Panc1 (cell line): Measurements from ENCODE around the gene TIMM17B. TPM values are rescaled to one million over a fixed set of nuclear protein-coding genes. Genes with fewer than 3 reads are reported as not detected.

ENCODE experiments used
- ATAC-seq: fragments of 200-7000 bp; cut with Tn5 transposase; 2 replicates; pipeline ENCODE4 v1.9.1; 2020; ENCODE audit warnings: mild to moderate bottlenecking, moderate library complexity
- BruUV-seq: library from RNA; stranded (reverse); fragments of 400-500 nt; replicated peaks from 2 replicates; lab custom pipeline; 2021; lab: Mats Ljungman, UMichigan
- CTCF ChIA-PET: fragments of 300-600 bp; sonication (Branson Sonifier 250); formaldehyde crosslinking; loops from one replicate; lab custom pipeline; 2022; ENCODE audit warnings: antibody characterized with exemption; lab: Charles Lee
- POLR2A ChIA-PET: fragments of 300-600 bp; sonication (Branson Sonifier 250); formaldehyde crosslinking; loops from one replicate; lab custom pipeline; 2022; ENCODE audit warnings: antibody characterized with exemption; lab: Charles Lee
- DNase-seq: peaks from one replicate; pipeline ENCODE4 v3.0.0-alpha.2; 2010; ENCODE audit warnings: low read depth, low spot score
- H3K27ac ChIP-seq: 2 replicates; pipeline ENCODE4 v1.5.1; 2011; ENCODE audit warnings: mild to moderate bottlenecking, low read length, inconsistent platforms
- H3K27me3 ChIP-seq: fragments of 200-500 bp; sonication (Bioruptor generic); 2 replicates; pipeline ENCODE4 v1.6.0; 2014; ENCODE audit warnings: low read length, inconsistent platforms; ENCODE audit not compliant: control insufficient read depth, insufficient read depth
- H3K36me3 ChIP-seq: fragments of 200-500 bp; sonication (Bioruptor generic); 2 replicates; pipeline ENCODE4 v1.5.1; 2014; ENCODE audit warnings: inconsistent platforms, mild to moderate bottlenecking, low read length, moderate library complexity; ENCODE audit not compliant: control insufficient read depth, insufficient read depth
- H3K4me1 ChIP-seq: 2 replicates; pipeline ENCODE4 v1.5.1; 2011; ENCODE audit warnings: inconsistent platforms, mild to moderate bottlenecking, low read length, moderate library complexity; ENCODE audit not compliant: control insufficient read depth, insufficient read depth
- H3K4me3 ChIP-seq, 2 experiments: 2 replicates each; pipeline ENCODE4 v1.5.1; 2011 to 2012; ENCODE audit warnings: low read depth in 2 of 2, low read length in 2 of 2, mild to moderate bottlenecking in 2 of 2, inconsistent platforms in 1 of 2, moderate library complexity in 1 of 2
- H3K9me3 ChIP-seq: fragments of 200-500 bp; sonication (Bioruptor generic); 2 replicates; pipeline ENCODE4 v1.5.1; 2014; ENCODE audit warnings: low read depth, mild to moderate bottlenecking, inconsistent platforms, low read length, moderate library complexity; ENCODE audit not compliant: control insufficient read depth, insufficient read depth
- CTCF ChIP-seq: fragments of 450-650 bp; IDR thresholded peaks from 2 replicates; pipeline ENCODE4 v1.5.1; 2017; ENCODE audit warnings: mild to moderate bottlenecking
- POLR2AphosphoS5 ChIP-seq: IDR thresholded peaks from 2 replicates; pipeline ENCODE4 v1.6.1; 2012; ENCODE audit warnings: mild to moderate bottlenecking, low read depth, low read length, moderate library complexity
- SIN3A ChIP-seq: IDR thresholded peaks from 2 replicates; pipeline ENCODE4 v1.6.1; 2012; ENCODE audit warnings: low read depth, mild to moderate bottlenecking, low read length, moderate library complexity, borderline replicate concordance; ENCODE audit not compliant: insufficient read depth
- TCF7L2 ChIP-seq: IDR thresholded peaks from 2 replicates; pipeline ENCODE4 v1.6.1; 2011; ENCODE audit warnings: mild to moderate bottlenecking, low read depth, low read length, inconsistent platforms
- in situ Hi-C: cut with HindIII; loops from 2 replicates; pipeline ENCODE4 v1.10.0; 2016; ENCODE audit warnings: low sequenced_read_pairs, low pct_unique_long_range_greater_than_20kb
- intact Hi-C: fragments of 100-400 bp; cut with micrococcal nuclease; formaldehyde crosslinking; loops from one replicate; pipeline ENCODE4 v1.10.0; 2022; ENCODE audit not compliant: unreplicated experiment
- total RNA-seq: library from RNA; stranded (reverse); gene quantifications from one replicate; pipeline ENCODE4 v1.2.1, GENCODE V29; 2021; ENCODE audit not compliant: unreplicated experiment
- TF ChIP-seq, protein P1 (sequence below), 2 experiments: IDR thresholded peaks; 2 replicates each; pipeline ENCODE4 v1.6.1; 2011 to 2012; ENCODE audit warnings: low read depth in 2 of 2, control low read depth in 1 of 2, low read length in 1 of 2, mild to moderate bottlenecking in 1 of 2, moderate library complexity in 1 of 2; ENCODE audit not compliant: insufficient read depth in 1 of 2

The TIMM17B gene
- total RNA-seq, 1 experiment from 2014 or later: 92.1 TPM

- CTCF ChIA-PET: no interaction called here
- POLR2A ChIA-PET: interaction anchor here (0.6 kb wide), 1 partner anchor 53 kb away, joined by 7 read pairs; no protein-coding TSS in a partner anchor
- intact Hi-C loops (no loop called here), in situ Hi-C loops (no loop called here)
- DNase-seq: no peak
- no peak overlapping the region for H3K4me3 ChIP-seq
- H3K27ac ChIP-seq: no peak overlapping the region
- ATAC-seq: no peak
- H3K4me1 ChIP-seq: no peaks in the 10 kb centered on the region; the same call in 1 of the 2 replicates
- no peaks in the 10 kb centered on the region for H3K9me3 ChIP-seq
- no TSS peak for BruUV-seq
- H3K36me3 ChIP-seq: no peaks in the 10 kb centered on the region
- TF ChIP-seq SIN3A (no peak), POLR2AphosphoS5 (no peak), TCF7L2 (no peak), CTCF (no peak)
- TF ChIP-seq, protein P1, sequence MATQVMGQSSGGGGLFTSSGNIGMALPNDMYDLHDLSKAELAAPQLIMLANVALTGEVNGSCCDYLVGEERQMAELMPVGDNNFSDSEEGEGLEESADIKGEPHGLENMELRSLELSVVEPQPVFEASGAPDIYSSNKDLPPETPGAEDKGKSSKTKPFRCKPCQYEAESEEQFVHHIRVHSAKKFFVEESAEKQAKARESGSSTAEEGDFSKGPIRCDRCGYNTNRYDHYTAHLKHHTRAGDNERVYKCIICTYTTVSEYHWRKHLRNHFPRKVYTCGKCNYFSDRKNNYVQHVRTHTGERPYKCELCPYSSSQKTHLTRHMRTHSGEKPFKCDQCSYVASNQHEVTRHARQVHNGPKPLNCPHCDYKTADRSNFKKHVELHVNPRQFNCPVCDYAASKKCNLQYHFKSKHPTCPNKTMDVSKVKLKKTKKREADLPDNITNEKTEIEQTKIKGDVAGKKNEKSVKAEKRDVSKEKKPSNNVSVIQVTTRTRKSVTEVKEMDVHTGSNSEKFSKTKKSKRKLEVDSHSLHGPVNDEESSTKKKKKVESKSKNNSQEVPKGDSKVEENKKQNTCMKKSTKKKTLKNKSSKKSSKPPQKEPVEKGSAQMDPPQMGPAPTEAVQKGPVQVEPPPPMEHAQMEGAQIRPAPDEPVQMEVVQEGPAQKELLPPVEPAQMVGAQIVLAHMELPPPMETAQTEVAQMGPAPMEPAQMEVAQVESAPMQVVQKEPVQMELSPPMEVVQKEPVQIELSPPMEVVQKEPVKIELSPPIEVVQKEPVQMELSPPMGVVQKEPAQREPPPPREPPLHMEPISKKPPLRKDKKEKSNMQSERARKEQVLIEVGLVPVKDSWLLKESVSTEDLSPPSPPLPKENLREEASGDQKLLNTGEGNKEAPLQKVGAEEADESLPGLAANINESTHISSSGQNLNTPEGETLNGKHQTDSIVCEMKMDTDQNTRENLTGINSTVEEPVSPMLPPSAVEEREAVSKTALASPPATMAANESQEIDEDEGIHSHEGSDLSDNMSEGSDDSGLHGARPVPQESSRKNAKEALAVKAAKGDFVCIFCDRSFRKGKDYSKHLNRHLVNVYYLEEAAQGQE (IDR thresholded peaks at IDR 0.05; ENCODE audit: insufficient read depth in 1 of 2, low read depth in 2 of 2, low read length in 1 of 2): no peak
- H3K27me3 ChIP-seq: no peaks in the 10 kb centered on the region
These were observed 3.8 kb downstream of the TIMM17B start for GRCh38 chrX:48893556-48894348.

GRCh38 chrX:48892896-48893295 is 4.7 kb downstream of the TIMM17B start:
- no peaks in the 10 kb centered on the region for H3K9me3 ChIP-seq
- H3K4me3 ChIP-seq: no peak overlapping the region
- ChIA-PET POLR2A (interaction anchor here (0.5 kb wide), 1 partner anchor 19 kb away, joined by 3 read pairs; the partner anchor contains the start of gene SLC35A2), CTCF (no interaction called here)
- H3K27me3 ChIP-seq: no peaks in the 10 kb centered on the region
- in situ Hi-C loops: no loop called here
- DNase-seq: no peak
- no peaks in the 10 kb centered on the region for H3K36me3 ChIP-seq
- BruUV-seq: no TSS peak
- no peak overlapping the region for H3K27ac ChIP-seq
- no peaks in the 10 kb centered on the region; the same call in 1 of the 2 replicates for H3K4me1 ChIP-seq
- no peak for ATAC-seq
- TF ChIP-seq POLR2AphosphoS5 (no peak), TCF7L2 (no peak), SIN3A (no peak), CTCF (no peak)
- TF ChIP-seq, protein P1 (IDR thresholded peaks at IDR 0.05; ENCODE audit: insufficient read depth in 1 of 2, low read depth in 2 of 2, low read length in 1 of 2): no peak
- intact Hi-C loops: no loop called here
